Parathyroid adenoma (tissue), 2 donors: ENCODE results near the gene WWOX.

ENCODE experiments used
- H2AFZ ChIP-seq: fragments of 300-600 bp; sonication (generic); one replicate; pipeline ENCODE4 v1.7.0; 2017; ENCODE audit warnings: antibody characterized with exemption, mild to moderate bottlenecking
- H3K27ac ChIP-seq: fragments of 300-600 bp; sonication (generic); one replicate; pipeline ENCODE4 v1.7.0; 2017
- H3K27me3 ChIP-seq: fragments of 300-600 bp; sonication (generic); one replicate; pipeline ENCODE4 v1.7.0; 2017; ENCODE audit warnings: low read length; ENCODE audit not compliant: control insufficient read depth, insufficient read depth
- H3K36me3 ChIP-seq: fragments of 300-600 bp; sonication (generic); one replicate; pipeline ENCODE4 v1.7.0; 2017; ENCODE audit warnings: low read length; ENCODE audit not compliant: control insufficient read depth, insufficient read depth
- H3K4me1 ChIP-seq: fragments of 300-600 bp; sonication (generic); one replicate; pipeline ENCODE4 v1.7.0; 2017; ENCODE audit warnings: control low read depth
- H3K4me2 ChIP-seq: fragments of 300-600 bp; sonication (generic); one replicate; pipeline ENCODE4 v1.7.0; 2017; ENCODE audit warnings: low read length
- H3K4me3 ChIP-seq: fragments of 300-600 bp; sonication (generic); one replicate; pipeline ENCODE4 v1.7.0; 2017; ENCODE audit warnings: low read depth, low read length
- H3K79me2 ChIP-seq: fragments of 300-600 bp; sonication (generic); one replicate; pipeline ENCODE4 v1.7.0; 2017; ENCODE audit warnings: control low read depth
- H3K9ac ChIP-seq: fragments of 300-600 bp; sonication (generic); one replicate; pipeline ENCODE4 v1.7.0; 2017; ENCODE audit warnings: mild to moderate bottlenecking
- H3K9me3 ChIP-seq: fragments of 300-600 bp; sonication (generic); one replicate; pipeline ENCODE4 v1.7.0; 2017; ENCODE audit warnings: low read length; ENCODE audit not compliant: control insufficient read depth
- TF ChIP-seq, protein P1 (sequence below): fragments of 300-600 bp; sonication (generic); IDR thresholded peaks from one replicate; pipeline ENCODE4 v1.7.0; 2017; ENCODE audit warnings: antibody characterized with exemption, mild to moderate bottlenecking
- donor health status: primary hyperparathyroidism.

Gene WWOX

DNA sequence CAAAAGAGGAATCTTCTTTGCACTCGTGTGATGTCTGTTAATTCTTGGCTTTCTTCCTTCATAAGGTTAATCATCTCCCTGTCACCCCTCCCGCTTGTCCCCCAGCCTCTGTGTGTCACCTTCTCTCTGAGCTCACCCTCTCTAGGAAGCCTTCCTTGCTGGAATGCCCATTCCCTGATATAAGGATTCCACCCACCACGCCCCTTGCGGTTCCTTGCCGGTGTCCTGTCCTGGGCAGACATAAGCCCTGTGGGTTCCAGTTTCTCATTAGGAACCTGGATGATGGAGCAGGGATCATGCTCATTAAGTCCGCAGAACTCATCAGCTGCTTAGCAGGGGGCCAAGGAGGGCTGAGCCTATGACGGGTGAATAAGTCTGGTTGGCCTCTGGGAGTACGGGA, 941.8 kb downstream of the WWOX start:
- Histone ChIP-seq H3K4me3 (no peak overlapping the region), H3K4me2 (no peak overlapping the region), H3K4me1 (no peaks in the 10 kb centered on the region), H3K27ac (no peak overlapping the region), H3K9ac (no peak overlapping the region), H3K27me3 (no peaks in the 10 kb centered on the region), H3K36me3 (no peaks in the 10 kb centered on the region), H2AFZ (no peak overlapping the region), H3K9me3 (no peaks in the 10 kb centered on the region), H3K79me2 (no peaks in the 10 kb centered on the region)
- TF ChIP-seq, protein P1, sequence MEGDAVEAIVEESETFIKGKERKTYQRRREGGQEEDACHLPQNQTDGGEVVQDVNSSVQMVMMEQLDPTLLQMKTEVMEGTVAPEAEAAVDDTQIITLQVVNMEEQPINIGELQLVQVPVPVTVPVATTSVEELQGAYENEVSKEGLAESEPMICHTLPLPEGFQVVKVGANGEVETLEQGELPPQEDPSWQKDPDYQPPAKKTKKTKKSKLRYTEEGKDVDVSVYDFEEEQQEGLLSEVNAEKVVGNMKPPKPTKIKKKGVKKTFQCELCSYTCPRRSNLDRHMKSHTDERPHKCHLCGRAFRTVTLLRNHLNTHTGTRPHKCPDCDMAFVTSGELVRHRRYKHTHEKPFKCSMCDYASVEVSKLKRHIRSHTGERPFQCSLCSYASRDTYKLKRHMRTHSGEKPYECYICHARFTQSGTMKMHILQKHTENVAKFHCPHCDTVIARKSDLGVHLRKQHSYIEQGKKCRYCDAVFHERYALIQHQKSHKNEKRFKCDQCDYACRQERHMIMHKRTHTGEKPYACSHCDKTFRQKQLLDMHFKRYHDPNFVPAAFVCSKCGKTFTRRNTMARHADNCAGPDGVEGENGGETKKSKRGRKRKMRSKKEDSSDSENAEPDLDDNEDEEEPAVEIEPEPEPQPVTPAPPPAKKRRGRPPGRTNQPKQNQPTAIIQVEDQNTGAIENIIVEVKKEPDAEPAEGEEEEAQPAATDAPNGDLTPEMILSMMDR: no peak

DNA sequence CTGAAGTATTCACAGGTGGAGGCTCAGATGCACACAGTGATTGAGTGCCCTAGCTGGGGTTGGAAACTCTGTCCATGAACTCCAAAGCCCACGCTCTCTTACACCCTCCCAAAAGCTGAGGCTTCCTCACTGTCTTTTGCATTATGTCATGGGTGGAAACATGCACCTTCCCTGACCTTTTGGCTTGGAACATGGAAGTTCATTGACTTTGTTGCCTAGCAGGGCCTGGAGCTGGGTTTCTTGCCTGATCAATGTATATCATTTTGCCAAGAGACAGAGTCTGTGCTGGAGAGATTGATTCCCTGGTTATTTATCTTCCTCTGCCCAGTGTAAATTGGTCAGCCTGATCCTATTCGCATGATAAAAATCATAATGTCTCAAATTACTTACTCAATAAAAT, 942.7 kb downstream of the WWOX start:
- TF ChIP-seq, protein P1: no peak
- no peak overlapping the region for H3K4me2 ChIP-seq
- H3K36me3 ChIP-seq: no peaks in the 10 kb centered on the region
- H3K79me2 ChIP-seq: no peaks in the 10 kb centered on the region
- H3K4me1 ChIP-seq: no peaks in the 10 kb centered on the region
- H3K9ac ChIP-seq: no peak overlapping the region
- H3K4me3 ChIP-seq: no peak overlapping the region
- H3K9me3 ChIP-seq: no peaks in the 10 kb centered on the region
- no peak overlapping the region for H2AFZ ChIP-seq
- H3K27ac ChIP-seq: no peak overlapping the region
- no peaks in the 10 kb centered on the region for H3K27me3 ChIP-seq

DNA sequence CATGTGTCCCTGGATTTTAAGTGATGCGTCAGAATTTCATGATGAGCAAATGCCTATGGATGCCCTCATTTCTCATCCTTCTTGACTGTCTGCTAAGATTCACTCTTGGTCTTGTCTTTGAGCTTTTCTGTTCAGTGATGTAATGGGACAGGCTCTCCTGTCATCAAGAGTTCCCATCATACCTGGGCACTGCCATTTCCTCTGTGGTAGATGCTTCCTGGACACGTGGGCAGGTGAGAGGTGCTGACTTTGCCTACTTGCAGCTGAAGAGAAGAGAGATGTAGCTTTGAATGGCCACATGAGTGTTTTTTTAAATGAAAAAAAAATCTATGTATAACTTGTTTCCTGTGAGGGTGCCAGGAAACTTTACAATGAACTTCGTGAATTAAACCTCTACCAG, 943.4 kb downstream of the WWOX start:
- Histone ChIP-seq H3K36me3 (no peaks in the 10 kb centered on the region), H3K79me2 (no peaks in the 10 kb centered on the region), H3K4me3 (no peak overlapping the region), H2AFZ (no peak overlapping the region), H3K4me1 (no peaks in the 10 kb centered on the region), H3K9me3 (no peaks in the 10 kb centered on the region), H3K4me2 (no peak overlapping the region), H3K27ac (no peak overlapping the region), H3K27me3 (no peaks in the 10 kb centered on the region), H3K9ac (no peak overlapping the region)
- TF ChIP-seq, protein P1: no peak

DNA sequence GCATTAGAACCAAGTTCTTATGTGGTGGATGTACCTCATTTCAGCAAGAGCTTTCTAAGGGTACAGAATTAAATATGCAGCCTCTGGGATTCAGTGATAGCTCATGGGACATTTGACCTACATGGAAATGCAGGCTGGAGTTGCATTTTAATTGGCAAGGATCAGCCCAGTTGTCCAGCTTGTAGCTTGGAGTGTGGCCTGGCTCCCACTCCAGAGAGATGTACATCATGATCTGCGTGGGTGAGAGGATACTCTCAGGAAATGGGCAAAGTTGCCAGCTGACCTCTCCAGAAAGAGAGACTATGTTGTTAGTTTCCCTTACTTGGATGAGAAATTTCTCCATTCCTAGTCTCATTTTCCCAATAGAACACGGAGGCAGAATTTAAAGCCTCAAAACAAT, 945.7 kb downstream of the WWOX start:
- Histone ChIP-seq H3K27ac (no peak overlapping the region), H2AFZ (no peak overlapping the region), H3K4me3 (no peak overlapping the region), H3K79me2 (no peaks in the 10 kb centered on the region), H3K9me3 (no peaks in the 10 kb centered on the region), H3K4me2 (no peak overlapping the region), H3K4me1 (no peaks in the 10 kb centered on the region), H3K27me3 (no peaks in the 10 kb centered on the region), H3K36me3 (no peaks in the 10 kb centered on the region), H3K9ac (no peak overlapping the region)
- TF ChIP-seq, protein P1: no peak

DNA sequence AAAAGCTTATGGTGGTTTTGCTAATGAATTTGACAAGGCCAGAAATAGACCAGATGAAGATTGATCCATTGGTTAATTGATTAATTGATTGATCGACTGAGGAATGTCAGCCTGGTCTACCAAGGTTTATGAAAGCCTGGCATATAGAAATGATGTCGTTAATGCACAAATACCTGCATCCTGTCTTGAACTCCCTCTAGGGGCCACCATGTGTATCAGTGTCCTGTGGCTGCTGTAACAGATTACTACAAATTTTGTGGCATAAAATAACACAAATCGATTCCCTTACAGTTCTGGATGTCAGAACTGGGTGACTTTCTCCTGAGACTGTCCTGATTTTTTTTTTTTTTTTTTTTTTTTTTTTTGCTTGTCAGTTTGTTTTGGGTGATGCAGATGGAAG, 947.9 kb downstream of the WWOX start:
- no peak overlapping the region for H2AFZ ChIP-seq
- no peaks in the 10 kb centered on the region for H3K27me3 ChIP-seq
- H3K9ac ChIP-seq: no peak overlapping the region
- no peak overlapping the region for H3K4me2 ChIP-seq
- H3K79me2 ChIP-seq: no peaks in the 10 kb centered on the region
- H3K36me3 ChIP-seq: no peaks in the 10 kb centered on the region
- H3K4me1 ChIP-seq: no peaks in the 10 kb centered on the region
- no peak overlapping the region for H3K4me3 ChIP-seq
- no peak overlapping the region for H3K27ac ChIP-seq
- H3K9me3 ChIP-seq: no peaks in the 10 kb centered on the region
- TF ChIP-seq, protein P1: no peak
